Measurements from ENCODE around the gene SLC9A8.

The SLC9A8 gene

DNA sequence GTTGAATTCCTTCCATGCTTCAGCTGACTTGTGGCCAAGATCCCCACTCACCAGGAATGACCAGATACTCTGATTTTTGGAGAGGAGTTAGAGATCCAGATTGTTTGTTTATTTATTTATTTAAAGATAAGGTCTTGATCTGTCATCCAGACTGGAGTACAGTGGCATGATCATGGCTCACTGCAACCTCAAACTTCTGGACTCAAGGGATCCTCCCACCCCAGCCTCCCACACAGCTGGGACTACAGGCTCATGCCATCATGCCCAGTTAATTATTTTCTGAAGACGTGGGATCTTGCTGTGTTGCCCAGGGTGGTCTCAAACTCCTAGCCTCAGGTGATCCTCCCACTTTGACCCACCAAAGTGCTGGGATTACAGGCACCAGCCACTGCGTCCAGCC, 106.8 kb downstream of the SLC9A8 start:
- DNase-seq = no peak

DNA sequence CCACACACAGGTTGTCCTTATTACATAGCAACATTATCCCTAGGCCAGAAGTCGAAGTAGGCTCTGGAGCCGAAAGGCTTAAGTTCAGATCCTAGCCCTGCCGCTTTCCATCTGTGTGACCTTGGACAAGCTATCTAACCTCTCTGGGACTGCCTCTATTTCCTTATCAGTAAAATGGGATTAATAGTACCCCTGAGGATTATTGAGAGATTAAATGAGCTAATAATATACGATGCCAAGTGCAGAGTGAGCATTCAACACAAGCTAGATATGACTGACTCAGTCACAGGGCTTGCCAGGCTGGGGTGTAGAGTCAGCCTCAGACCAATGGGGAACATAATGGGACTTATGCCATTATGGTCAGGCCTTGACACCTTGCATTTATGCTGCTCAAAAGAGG, 111.6 kb downstream of the SLC9A8 start:
- DNase-seq = no peak

DNA sequence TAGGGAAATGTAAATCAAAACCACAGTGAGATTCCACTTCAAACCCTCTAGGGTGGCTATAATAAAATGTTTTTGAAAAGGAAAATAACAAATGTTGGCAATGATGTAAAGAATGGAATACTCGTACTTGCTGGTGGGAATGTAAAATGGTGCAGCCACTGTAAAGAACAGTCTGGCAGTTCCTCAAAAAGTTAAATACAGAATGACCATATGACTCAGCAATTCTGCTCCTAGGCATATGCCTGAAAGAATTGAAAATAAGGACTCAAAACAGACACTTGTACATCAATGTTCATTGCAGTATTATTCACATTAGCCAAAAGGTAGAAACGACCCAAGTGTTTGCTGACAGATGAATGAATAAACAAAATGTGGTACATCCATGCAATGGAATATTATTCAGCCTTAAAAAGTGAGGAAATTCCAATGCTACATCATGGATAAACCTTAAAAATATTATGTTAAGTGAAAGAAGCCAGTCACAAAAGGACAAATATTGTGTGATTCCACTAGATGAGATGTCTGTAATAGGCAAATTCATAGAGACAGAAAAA, 113.3 kb downstream of the SLC9A8 start:
- no peak for DNase-seq

DNA sequence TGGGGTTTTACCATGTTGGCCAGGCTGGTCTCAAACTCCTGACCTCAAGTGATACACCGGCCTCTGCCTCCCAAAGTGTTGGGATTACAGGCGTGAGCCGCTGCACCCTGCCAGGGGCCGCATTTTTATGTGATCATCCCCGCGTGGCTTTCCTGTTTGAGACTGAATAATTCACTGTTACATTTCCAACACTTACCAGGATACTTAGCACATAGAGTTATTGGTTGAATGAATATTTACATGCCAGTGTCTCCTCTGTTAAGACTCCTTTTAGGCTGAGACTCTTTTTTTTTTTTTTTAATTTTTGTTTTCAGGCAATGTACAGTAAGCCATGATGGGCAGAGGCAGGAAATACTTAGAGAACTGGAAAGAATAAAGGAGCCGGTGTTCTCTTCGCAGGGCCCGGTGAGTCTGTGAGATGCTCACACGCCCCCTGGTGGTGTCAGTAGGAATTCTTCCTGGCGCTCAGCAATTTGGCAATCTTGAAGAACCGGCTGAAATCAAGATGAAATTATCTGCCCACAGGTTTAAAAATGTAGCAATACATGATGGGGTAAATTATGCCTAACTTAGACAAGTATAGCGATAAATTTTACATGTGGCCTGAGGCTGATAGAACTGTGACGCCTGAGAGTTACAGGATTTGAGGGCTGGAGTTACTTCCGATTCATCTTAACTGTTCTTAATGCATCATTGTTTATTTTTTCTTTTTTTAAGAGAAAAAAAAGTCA, 115.9 kb downstream of the SLC9A8 start:
- DNase-seq = peak; percentile 56 to 86 (median 72)

DNA sequence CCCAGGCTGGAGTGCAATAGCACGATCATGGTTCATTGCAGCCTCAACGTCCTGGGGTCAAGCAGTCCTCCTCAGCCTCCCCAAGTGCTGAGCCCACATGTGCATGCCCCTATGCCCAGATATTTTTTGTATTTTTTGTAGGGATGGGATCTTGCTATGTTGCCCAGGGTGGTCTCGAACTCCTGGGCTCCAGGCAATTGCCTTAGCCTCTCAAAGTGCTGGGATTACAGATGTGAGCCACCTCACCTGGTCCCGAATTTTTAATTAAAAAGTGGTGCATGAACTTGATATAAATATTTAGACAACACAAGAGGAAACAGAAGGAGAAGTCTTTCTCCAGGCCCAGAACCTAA, 116.5 kb downstream of the SLC9A8 start:
- no peak for DNase-seq

DNA sequence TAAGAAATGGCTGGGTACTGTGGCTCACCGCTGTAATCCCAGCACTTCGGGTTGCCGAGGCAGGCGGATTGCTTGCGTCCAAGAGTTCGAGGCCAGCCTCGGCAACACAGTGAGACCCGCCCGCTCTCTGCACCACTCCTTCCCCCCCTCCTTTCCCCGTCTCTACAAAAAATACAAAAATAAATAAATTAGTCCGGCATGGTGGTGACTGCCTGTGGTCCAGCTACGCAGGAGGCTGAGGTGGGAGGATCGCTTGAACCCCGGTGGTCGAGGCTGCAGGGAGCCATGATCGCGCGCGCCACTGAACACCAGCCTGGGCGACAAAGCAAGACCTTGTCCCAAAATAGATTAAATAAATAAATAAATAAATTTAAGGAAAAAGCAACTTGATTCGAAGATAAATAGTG, 123.1 kb downstream of the SLC9A8 start:
- no peak for DNase-seq

DNA sequence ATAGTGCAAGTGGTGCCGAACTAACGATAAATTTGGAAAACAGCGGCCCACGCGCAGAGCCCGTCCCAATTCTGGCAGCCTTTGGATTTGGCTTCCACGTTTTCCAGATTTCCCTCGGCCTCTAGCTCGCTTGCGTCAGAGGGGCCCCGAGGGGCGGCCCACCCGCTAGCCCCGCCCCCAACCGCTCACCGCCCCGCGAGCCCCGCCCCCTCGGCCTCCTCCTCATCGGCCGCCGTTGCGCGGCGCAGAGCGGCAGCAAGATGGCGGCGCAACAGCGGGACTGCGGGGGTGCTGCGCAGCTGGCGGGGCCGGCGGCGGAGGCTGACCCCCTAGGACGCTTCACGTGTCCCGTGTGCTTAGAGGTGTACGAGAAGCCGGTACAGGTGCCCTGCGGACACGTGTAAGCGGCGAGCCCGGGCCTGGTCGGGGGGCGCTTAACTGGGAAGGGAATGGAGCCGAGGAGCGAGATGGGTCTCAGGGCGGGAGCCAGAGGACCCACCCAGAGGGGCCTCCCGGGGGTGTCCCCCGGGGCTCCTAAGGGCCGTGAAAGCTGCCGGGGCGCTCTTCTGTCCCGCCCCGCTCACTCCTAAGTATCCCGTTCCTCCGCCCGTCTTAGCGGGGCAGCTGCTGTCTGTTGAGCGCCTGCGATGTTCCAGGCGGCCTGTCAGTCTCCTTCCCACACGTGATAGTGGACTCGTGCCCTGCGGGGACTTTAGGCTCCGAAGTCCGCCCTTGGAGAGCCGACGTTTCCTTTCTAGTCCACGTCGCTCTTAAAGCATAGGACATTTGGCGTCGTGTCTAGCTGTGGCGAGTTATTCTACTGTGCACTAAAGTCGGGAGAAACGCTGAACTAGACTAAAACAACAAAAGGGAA, 123.8 kb downstream of the SLC9A8 start, which contains the start of gene RNF114:
RNF114 (plus strand) TSS at position 245 of the 874 bp plus-strand sequence; CDS start at position 261, 16 bp downstream.
- DNase-seq = peak; percentile 78 to 91 (median 90)

DNA sequence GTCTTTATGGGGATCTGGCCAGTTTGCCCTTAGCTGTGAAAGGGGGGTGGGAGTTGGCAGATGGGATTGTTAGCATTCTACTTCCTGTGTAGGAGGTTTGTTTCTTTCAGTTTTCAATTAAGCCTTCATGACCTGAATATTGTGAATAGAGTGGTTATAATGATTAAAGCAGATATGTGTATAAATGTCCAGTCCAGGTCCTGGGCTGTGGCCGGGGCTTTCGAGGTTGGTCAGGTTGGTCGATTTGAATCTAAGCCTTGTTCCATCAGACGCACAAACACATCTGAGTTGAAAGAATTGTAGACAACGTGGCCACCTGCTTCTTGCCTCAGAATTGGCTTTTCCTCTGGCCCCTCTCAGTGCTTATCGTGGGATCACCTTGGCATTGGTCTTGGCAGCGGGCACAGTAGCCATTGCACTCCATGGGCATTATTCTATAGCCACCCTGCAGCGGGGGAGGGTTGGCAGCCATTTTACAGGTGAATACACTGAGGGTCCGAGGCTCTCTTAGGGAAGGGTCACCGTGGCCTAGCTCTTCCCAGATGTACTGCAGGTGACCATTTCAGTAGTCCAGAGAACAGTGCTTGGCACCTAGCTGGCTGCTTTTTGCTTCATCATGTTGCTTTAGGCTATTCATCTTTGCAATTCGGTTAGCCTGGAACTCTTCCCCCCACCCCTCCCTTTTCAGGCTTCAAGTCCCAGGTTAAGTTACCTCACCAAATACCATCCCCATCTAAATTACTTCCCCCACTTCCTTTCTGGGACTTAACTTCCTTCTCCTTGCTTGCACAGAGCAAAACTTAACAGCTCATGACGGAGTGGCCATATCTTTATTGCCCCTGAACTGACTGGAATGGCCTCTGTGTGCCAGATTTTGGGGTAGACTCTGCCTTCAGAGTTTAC, 124.7 kb downstream of the SLC9A8 start:
- no peak for DNase-seq

DNA sequence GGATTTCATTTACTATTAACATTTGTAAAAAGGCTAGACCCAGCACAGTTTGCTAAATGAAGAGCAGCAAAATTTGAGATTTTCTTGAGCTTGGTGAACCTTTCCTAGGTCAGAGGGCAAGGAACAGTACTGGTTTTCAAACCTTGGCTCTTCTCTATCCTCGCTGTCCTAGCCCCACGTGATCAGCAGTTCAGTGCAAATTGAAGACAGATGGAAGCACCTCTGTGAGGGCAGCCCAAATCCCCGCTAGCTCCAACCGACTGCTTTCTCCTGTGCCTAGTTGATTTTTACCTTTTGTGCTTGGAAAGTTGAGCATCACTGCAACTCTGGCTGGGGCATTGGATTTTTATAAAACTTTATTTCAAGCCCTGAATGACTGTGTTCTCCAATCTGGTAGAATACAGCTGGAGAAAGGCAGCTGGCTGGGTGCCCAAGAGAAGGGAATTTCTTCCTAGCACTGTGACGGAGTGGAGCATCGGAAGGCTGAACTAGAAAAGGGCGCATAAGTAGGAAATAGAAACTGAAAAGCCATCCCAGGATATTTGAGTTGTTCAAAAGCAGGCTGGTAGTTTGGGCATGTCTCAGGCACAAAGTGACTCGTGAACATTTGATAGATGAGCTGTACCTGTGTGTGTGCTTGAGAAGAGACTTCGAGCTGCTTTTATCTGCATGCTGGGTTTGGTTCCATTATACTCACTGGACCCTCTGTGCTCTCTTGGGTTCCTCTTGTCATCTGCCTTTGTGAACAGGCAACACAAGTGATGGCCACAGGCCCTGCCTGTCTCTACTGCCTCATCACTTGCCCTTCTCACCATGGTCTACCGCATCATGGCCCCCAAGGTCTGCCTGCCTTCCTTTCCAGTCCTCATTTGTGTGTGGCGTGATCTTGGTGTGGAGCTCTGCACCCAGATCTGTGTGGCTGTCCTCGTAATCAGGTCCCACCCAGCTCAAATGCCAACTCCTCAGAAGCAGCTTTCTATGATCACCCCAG, 125.8 kb downstream of the SLC9A8 start:
- no peak for DNase-seq

DNA sequence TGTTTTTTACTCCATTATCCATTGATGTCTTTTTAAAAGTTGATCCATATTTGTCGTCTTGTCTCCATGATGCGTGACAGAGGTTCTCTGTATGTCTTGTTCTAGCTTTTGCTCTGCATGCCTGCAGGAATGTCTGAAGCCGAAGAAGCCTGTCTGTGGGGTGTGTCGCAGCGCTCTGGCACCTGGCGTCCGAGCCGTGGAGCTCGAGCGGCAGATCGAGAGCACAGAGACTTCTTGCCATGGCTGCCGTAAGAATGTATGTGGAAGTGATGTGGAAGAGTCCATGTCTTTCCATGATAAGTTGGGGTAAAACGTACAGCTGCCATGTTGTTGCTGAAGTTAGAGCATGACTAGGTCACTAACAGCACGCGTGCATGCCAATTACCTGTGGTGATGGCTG, 128.8 kb downstream of the SLC9A8 start:
- DNase-seq = no peak
